ENCODE data around the gene BCAR3.

The BCAR3 gene

GRCh38 chr1:93716941-93717368 is 35.3 kb upstream of the BCAR3 start:
- TF ChIP-seq POLR2AphosphoS5 (IDR thresholded peaks at IDR 0.05; ENCODE audit: low read depth, low read length) (no peak), POLR2A (IDR thresholded peaks at IDR 0.05; ENCODE audit: low read depth, low read length) (no peak), TAF1 (IDR thresholded peaks at IDR 0.05; ENCODE audit: borderline replicate concordance, low read depth, low read length) (no peak)
- FAIRE-seq: no peak
- DNase-seq (ENCODE audit: insufficient read length): no peak

GRCh38 chr1:93716163-93716562 is 34.5 kb upstream of the BCAR3 start:
- TF ChIP-seq POLR2AphosphoS5 (IDR thresholded peaks at IDR 0.05; ENCODE audit: low read depth, low read length) (no peak), TAF1 (IDR thresholded peaks at IDR 0.05; ENCODE audit: borderline replicate concordance, low read depth, low read length) (no peak), POLR2A (IDR thresholded peaks at IDR 0.05; ENCODE audit: low read depth, low read length) (no peak)
- DNase-seq (ENCODE audit: insufficient read length) (no peak), FAIRE-seq (peak; percentile 9)

- FAIRE-seq (peak; percentile 94), DNase-seq (ENCODE audit: insufficient read length) (no peak)
- TF ChIP-seq TAF1 (IDR thresholded peaks at IDR 0.05; ENCODE audit: borderline replicate concordance, low read depth, low read length): no peak
- no peak for TF ChIP-seq POLR2A (IDR thresholded peaks at IDR 0.05; ENCODE audit: low read depth, low read length)
- TF ChIP-seq POLR2AphosphoS5 (IDR thresholded peaks at IDR 0.05; ENCODE audit: low read depth, low read length): no peak
Measured at GRCh38 chr1:93715529-93716126, 34.0 kb upstream of the BCAR3 start.

GRCh38 chr1:93714356-93714755 is 32.7 kb upstream of the BCAR3 start:
- FAIRE-seq: no peak
- TF ChIP-seq POLR2A (IDR thresholded peaks at IDR 0.05; ENCODE audit: low read depth, low read length) (no peak), TAF1 (IDR thresholded peaks at IDR 0.05; ENCODE audit: borderline replicate concordance, low read depth, low read length) (no peak), POLR2AphosphoS5 (IDR thresholded peaks at IDR 0.05; ENCODE audit: low read depth, low read length) (no peak)
- no peak for DNase-seq (ENCODE audit: insufficient read length)

- FAIRE-seq: peak; percentile 44
- no peak for DNase-seq (ENCODE audit: insufficient read length)
- TF ChIP-seq POLR2A (IDR thresholded peaks at IDR 0.05; ENCODE audit: low read depth, low read length) (no peak), TAF1 (IDR thresholded peaks at IDR 0.05; ENCODE audit: borderline replicate concordance, low read depth, low read length) (no peak), POLR2AphosphoS5 (IDR thresholded peaks at IDR 0.05; ENCODE audit: low read depth, low read length) (no peak)
Measured at GRCh38 chr1:93713341-93713740, 31.7 kb upstream of the BCAR3 start.

GRCh38 chr1:93712741-93713140 is 31.1 kb upstream of the BCAR3 start:
- FAIRE-seq (peak; percentile 42), DNase-seq (ENCODE audit: insufficient read length) (no peak)
- TF ChIP-seq POLR2A (IDR thresholded peaks at IDR 0.05; ENCODE audit: low read depth, low read length) (no peak), POLR2AphosphoS5 (IDR thresholded peaks at IDR 0.05; ENCODE audit: low read depth, low read length) (no peak)

- FAIRE-seq (peak; percentile 33), DNase-seq (ENCODE audit: insufficient read length) (no peak)
- TF ChIP-seq POLR2A (IDR thresholded peaks at IDR 0.05; ENCODE audit: low read depth, low read length) (no peak), POLR2AphosphoS5 (IDR thresholded peaks at IDR 0.05; ENCODE audit: low read depth, low read length) (no peak)
Measured at GRCh38 chr1:93710499-93711453, 29.1 kb upstream of the BCAR3 start.

- FAIRE-seq: no peak
- no peak for DNase-seq (ENCODE audit: insufficient read length)
- no peak for TF ChIP-seq TAF1 (IDR thresholded peaks at IDR 0.05; ENCODE audit: borderline replicate concordance, low read depth, low read length)
- TF ChIP-seq POLR2AphosphoS5 (IDR thresholded peaks at IDR 0.05; ENCODE audit: low read depth, low read length): no peak
- TF ChIP-seq POLR2A (IDR thresholded peaks at IDR 0.05; ENCODE audit: low read depth, low read length): no peak
Measured at GRCh38 chr1:93708734-93709481, 27.3 kb upstream of the BCAR3 start.

- TF ChIP-seq POLR2A (IDR thresholded peaks at IDR 0.05; ENCODE audit: low read depth, low read length): peak; percentile 42; the same call in 1 of the 2 replicates
- no peak for TF ChIP-seq TAF1 (IDR thresholded peaks at IDR 0.05; ENCODE audit: borderline replicate concordance, low read depth, low read length)
- FAIRE-seq (peak; percentile 93), DNase-seq (ENCODE audit: insufficient read length) (peak; percentile 48)
Measured at GRCh38 chr1:93707956-93708355, 26.3 kb upstream of the BCAR3 start.

GRCh38 chr1:93705892-93706500 is 24.4 kb upstream of the BCAR3 start:
- FAIRE-seq (peak; percentile 73), DNase-seq (ENCODE audit: insufficient read length) (no peak)
- TF ChIP-seq TAF1 (IDR thresholded peaks at IDR 0.05; ENCODE audit: borderline replicate concordance, low read depth, low read length) (no peak), POLR2AphosphoS5 (IDR thresholded peaks at IDR 0.05; ENCODE audit: low read depth, low read length) (no peak), POLR2A (IDR thresholded peaks at IDR 0.05; ENCODE audit: low read depth, low read length) (no peak)

- DNase-seq (ENCODE audit: insufficient read length) (no peak), FAIRE-seq (no peak)
- TF ChIP-seq POLR2AphosphoS5 (IDR thresholded peaks at IDR 0.05; ENCODE audit: low read depth, low read length) (peak; percentile 52; the same call in 1 of the 2 replicates), POLR2A (IDR thresholded peaks at IDR 0.05; ENCODE audit: low read depth, low read length) (no peak)
Measured at GRCh38 chr1:93704052-93704451, 22.4 kb upstream of the BCAR3 start.

All from GM12892 (cell line).